Midbrain (tissue), 1 donor: ENCODE results near the gene CDH24.

Experiments used
- DNase-seq: peaks from one replicate; lab custom pipeline; 2025; lab: John Stamatoyannopoulos, UW

CDH24 gene

DNA sequence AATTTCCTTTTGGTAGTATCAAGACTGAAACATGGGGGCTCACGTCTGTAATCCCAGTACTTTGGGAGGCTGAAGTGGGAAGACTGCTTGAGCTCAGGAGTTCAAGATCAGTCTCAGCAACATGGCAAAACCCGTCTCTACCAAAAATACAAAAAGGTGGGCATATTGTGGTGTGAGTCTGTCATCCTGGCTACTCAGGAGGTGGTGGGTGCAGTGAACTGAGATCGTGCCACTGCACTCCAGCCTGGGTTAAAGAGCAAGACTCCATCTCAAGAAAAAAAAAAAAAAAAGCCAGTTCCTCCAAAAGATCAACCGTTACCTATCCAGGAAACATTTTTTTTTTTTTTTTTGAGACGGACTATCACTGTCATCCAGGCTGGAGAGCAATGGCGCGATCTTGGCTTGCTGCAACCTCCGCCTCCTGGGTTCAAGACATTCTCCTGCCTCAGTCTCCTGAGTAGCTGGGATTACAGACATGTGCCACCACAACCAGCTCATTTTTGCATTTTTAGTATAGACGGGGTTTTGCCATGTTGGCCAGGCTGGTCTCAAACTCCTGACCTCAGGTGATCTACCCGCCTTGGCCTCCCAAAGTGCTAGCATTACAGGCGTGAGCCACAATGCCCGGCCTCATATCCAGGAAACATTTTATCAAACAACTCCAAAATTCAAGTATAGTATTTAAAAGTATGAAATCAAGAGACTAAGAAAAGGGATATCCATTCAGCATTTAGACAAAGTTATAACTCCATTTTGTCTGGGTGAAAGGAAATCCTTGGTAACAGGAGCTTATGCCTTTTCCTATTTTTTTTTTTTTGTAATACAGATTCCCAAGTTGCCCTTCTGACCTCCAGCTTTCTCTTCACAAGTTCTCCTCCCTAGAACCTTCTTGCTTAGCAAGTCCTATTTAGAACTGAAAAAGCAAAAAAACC, 34.2 kb upstream of the CDH24 start:
- DNase-seq: no peak

DNA sequence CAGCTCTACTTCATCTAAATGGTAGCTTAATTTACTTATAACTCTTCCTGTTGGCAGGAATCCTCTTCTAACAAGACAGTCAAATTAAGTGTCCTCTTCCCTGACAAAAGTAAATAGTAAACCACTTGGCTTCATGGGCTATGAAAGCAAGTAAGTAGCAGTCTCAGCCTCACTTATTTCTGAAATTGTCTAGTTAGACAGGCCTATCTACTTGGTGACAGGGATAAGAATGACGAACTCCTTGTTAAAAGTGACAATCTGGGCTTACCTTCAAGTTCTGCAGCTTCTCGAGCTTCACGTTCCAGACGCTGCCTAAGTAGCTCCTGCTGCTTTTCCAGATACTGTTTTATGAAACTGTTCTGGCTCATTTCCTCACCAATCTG, 32.9 kb upstream of the CDH24 start:
- no peak for DNase-seq

DNA sequence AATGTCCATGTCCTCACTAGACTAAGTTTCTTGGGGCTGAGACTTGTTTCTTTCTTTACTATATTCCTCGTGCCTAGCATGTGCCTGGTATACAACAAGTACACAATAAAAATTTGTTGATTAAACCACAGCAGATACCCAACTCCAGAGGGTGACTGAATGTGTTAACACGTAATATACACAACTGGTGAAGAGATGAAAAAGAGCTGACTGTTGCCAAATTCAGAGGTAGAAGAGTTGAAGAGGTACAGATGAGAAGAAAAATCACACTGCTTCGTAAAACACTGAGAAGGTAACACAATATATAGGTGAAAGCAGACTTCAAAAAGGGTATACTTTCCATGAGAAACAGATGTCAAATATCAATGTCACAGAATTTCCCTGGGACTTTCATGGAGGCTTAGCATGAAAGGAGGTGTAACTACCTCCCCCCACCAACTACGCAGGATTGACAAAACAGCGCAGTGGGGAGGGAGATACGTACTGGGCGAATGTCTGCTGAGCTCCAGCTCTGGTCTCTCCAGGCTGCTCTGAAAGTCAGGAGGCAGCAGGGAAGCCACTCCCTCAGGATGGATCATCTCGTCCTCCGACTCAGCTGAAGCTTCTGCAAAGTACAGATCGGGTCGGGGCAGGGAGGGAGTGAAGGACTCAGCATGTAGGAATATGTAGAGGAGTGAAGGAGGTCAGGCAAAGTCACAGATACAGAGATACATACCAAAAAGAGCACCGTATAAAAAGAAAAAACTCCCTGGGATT, 32.4 kb upstream of the CDH24 start:
- no peak for DNase-seq

DNA sequence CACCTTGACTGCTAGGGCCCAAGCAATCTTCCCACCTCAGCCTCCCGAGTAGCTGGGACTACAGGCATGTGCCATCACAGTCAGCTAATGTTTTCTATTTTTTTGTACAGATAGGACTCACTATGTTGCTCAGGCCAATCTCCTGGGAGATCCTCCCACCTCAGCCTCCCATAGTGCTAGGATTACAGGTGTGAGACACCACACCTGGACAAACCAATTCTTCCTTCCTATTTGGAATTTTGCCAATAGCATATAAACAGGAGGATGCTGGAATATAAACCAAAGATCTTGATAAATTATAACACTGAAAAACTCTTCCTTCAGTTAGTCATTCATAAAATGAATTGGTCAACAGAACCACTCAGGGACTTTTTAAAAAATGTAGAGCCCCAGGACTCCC, 29.2 kb upstream of the CDH24 start:
- DNase-seq: no peak

DNA sequence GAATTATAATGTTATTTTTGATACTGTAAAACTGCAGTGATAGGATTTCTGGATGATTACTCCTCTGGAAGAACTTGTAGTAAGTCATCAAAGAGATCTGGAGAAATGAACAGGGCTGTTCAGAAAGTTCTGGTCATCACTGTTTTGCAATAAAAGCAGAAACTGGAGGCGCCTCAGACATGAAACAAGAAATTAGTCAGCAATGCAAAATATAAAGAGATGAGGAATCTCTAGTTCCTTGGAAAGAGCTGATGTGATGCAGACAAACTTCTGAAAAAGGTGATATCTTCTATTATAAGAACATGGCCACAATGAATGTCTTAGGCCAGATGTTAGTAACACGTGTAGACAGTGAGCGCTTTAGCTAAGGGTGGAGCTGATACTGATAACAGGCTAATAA, 28.1 kb upstream of the CDH24 start:
- no peak for DNase-seq

DNA sequence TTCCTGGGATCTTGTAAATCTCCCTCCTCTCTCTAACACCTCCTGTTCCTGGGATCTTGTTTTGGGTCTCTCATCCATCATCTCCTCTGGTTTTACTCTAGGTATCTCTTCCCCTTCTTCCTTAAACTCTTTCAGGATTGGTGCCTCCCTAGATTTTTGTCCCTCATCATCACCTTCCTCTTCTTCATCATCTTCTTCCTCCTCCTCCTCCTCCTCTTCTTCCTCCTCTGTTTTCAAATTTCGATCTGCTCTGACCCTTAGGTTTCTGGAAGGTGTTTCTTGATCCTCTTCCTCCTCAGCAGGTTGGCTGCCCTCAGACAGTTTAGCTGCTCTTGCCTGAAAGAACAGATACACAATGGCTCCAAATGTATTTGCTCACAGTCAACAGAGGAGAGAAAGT, 23.2 kb upstream of the CDH24 start:
- DNase-seq: no peak

DNA sequence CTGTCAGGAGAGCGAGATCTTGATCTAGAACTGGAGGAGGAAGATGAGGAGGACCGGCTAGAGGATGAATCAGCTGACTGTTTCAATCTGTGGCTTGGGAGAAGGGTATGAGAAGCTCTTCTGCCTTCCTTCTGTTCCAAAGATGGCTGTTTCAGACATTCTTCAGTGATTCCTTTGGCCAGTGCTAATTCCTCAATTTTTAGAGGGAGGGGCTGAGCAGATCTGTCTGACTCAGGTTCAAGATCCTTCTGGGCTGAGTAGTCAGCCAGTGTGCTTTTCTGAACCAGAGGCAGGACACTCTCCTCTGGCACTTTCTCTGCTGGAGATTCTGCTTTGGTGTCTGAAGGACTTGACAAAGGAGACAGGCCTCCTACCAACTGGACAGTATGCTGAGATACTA, 22.4 kb upstream of the CDH24 start:
- no peak for DNase-seq

DNA sequence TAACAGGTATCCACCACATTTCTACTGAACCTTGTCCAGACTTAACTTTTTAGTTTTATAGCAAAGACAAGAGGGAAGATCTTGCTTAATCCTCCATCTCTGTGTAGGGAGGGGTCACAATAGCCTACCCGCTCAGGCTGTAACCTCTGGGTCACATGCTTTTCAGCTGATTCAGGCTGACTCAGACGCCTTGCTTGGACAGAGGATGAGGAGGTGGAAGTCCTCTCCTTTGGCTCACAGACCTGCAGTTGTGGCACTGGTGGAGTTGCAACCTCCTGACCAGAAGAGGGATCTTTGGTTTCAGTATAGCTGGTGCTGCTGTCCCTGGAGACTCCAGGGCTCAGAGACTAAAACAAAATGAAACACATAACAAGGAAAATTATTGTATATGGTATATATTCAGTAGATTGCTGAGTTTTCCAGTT, 21.4 kb upstream of the CDH24 start:
- no peak for DNase-seq

DNA sequence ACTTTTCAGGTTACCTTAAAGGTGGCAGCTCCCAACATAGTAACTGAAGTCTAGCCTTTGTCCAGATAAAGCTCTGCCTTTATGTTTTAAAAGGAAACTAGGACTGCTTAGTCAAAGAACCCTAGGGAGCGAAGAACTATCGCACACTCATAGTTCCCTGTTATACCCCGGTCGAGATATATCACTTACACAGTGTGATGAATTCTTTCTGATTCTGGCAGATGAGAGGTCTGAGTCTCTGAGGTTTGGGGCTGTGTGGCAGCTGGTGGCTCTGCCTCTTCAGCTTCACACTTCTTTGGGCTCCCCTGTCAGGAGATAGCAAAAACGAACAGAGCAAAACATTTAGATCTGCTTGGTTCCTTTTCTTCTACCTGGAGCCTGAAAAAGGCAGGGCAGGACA, 20.6 kb upstream of the CDH24 start:
- no peak for DNase-seq

DNA sequence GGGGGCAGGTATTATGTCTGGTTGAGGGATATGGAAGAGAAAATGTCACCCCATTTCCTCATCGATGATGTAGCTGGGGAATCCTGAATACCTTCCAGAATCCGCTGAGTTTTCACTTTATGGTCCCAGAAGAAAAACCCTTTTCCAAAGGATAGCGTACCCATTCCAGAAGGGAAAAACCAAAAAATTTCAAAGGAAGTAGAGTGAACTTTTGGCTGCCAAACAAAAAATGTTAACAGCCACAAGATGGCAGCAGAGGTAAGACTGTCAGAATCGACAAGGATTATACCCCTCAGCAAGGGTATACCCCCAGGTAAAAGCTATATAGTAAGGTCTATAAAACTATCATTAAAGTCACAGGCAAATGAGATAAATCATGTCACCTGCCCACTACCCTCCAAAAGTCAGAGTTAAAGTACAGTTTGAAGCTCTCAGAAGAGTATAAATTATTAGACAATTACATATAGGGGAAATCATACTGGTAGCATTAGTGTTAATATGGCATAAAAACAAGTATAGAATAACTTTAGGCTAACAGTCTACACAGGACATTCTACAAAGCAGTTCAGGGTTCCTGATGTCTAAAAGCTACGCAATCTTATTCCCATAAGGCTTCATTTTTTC, 19.6 kb upstream of the CDH24 start:
- no peak for DNase-seq

DNA sequence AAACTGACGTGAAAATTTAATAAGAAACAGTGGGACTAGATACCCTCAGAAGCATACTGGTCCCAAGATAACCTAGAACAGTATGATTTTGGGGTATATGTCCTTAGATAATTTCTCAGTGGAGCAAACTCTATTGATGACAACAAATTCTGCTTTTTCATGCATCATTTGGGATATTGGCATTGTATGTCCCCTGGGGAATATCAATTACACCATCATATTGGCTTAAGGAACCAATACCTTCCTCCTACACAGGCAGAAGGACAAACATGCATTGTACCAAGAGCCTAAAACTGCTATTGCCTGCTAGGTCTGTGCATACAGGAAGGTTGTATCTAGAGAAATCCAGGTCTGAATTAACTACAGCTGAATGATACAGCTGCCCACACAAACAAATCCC, 17.6 kb upstream of the CDH24 start:
- no peak for DNase-seq

DNA sequence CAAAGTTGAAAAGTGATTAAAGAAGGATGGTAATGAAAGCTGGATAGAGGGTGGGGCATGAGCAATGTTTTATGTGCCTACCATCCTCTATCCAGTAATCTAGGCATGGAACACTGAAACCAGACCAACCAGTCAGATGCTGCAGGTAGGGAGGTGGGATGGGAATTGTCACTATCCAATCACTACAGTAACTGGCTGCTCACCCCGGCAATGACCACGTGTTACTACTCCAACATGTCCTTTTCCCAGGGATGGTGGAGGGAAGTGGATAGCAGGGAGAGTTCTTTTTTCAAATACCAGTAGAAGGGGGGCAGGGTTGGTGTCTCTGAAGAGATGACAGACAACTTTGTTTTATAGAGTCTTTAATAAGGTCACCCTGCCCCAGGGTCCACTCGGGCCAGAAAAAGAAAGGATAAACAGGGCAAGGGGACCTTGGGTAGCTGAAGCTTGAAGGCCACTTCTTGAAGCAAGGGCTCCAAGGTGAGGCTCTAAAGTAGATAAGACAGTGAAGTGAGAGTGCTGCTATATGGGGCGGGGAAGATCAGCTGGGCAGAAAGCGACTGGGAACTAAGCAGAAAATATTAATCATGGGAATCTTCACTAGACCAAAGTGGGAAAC, 14.7 kb upstream of the CDH24 start:
- no peak for DNase-seq

DNA sequence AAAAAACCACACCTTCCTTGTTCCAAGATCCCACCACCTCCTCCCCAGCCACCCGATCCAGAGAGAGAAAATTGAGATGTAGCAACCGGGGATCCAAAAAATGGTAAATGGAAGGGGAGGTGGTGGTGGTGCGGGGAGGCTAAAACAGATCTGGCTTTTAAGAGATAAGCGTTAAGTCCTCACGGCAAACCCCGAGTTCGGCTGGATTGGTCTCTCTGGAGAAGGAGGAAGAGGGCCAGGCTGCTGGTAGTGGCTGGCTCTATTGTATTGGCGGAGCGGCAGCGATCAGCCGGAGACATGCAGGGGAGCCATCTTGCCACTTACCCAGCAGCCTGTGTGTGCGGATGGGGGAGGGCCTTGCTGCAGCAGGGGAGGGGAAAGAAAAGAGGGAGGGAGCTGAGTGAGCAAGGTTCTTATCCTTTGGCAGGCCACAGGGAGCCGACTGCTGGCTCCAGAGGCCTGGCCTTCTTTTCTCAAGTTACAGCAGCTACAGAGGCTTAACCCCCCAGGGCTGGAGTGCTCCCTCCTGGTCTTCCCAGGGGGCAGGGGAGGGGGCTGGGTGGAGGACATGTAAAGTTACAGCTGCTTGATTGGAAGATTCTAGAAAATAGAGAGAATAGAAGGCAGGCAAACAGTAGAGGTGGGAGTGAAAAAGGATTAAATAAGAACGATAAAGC, 14.1 kb upstream of the CDH24 start:
- DNase-seq: no peak

DNA sequence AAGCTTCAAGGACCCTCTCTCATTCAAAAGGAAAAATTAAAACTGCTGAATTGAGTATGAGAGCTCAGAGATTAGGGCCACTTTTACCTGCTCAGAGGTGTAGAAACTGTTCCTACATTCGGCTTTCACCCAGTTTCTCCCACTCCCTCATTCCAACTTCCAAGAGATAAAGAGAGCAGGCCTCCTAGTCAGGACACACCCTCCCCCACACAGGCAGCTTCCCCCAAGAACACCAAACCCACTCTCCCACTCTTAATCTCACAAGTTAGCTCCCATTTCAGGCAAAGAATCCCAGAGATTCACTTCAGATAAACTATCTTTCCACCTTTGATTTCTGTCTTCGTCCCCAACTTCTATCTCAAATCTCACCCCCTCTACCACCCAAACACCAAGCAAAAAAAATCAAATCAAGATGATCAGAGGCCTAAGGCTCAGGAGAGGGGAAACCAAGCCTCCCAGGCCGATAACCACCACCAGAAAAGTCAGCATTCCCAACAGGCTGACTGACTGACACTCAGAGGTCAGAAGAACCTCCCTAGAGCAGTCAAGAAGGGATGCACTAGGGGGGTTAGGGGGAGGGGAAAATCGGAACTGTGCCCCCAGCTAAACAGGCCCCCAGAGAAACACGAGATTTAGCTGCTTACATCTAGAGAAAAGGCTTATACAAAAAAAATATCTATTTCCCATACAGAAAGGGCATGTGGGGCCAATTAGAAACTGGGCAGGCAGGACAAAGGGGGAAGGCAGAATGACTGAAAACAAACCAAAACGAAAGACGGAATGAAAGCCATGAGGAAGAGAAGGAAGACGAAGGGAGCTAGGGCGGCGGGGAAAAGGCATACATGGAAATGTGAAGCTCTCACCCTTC, 13.2 kb upstream of the CDH24 start:
- no peak for DNase-seq

DNA sequence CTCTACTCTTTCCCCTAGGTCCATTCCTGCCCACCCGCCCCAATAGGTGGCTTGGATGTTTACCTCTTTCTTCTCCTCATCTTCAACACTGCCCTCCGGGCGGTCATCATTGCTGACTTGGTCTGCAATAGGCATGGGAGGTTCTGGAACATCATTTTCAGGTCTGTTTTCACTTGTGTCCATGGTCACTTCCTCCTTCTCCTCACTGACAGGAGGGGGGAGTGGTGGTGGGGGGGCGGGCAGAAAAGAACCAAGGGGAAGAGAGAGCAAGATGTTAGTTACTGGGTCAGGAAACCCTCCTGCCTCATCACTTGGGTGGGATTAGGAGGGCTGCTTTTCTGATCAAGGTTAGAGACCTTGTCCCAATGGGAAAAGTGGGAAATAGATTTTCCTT, 12.1 kb upstream of the CDH24 start:
- no peak for DNase-seq

DNA sequence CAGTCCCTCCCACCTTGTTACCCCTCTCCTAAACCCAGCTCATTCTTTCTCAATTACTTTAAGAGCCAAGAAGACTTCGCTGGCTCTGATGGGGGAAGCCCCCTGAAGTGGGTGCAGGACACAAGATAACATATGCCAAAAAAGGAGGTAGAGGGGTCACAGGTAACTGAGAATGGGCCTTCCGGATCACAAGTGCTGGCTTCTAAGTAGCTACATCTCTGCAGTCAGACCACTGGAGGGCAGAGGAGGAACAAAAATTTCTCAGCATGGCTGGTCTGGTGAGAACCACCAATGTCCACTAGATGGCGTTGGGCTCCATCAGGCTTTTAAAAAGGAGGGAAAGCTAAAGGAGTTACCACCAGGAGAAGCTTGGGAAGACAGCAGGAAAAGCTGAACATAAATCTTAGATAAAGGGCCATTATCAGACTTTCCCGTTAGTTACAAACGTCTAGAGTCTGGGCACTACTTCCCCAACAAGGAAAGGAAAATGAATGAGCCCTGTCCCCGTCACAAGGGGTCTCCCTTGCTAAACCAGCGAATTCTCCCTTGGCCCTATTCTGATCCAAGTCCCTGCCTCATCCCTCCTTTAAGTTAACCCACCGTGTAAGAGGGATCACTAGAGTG, 11.6 kb upstream of the CDH24 start:
- no peak for DNase-seq

DNA sequence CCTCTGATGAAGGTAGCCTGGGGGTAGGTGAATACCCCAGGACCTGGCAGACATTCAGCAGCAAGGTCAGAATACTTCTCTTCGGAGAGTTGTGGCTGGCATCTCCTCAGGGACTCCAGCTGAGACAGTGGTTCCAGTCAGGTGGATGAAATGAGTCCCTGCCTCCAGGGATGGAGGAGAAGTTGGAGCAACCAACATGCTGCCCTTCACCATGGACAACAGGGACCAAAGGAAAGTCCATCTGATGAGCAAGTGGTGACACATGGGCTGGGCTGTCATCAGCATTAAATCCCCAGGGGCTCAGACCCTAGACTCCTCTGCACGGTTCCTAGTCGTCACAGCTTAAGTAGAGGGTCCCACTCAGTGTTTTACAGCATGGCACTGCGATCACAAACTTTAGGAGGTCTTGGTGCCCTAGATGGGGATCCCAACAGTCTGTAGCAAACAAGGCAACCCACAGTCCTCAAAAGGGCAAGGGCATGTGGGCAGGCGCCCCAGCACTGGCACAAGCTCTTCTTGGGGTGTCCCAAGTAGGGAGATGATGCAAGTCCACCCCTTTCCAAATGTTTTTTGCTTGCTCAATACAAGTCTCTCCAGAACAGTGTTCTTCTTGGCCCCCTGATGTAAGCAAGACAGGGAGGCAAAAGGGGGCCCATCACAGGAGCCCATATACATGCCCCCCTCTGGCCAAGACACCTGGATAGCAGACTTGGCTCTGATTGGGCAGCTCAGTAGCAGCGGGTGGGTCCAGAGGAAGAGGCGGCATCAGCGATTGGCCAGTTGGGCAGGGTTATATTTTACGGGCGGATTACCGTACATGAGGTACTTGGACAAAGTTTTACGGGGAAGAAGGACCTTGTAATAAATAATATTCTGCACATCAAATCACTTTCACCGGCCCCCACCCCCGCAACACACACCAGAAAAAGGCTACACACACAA, 10.8 kb upstream of the CDH24 start:
- DNase-seq: no peak

DNA sequence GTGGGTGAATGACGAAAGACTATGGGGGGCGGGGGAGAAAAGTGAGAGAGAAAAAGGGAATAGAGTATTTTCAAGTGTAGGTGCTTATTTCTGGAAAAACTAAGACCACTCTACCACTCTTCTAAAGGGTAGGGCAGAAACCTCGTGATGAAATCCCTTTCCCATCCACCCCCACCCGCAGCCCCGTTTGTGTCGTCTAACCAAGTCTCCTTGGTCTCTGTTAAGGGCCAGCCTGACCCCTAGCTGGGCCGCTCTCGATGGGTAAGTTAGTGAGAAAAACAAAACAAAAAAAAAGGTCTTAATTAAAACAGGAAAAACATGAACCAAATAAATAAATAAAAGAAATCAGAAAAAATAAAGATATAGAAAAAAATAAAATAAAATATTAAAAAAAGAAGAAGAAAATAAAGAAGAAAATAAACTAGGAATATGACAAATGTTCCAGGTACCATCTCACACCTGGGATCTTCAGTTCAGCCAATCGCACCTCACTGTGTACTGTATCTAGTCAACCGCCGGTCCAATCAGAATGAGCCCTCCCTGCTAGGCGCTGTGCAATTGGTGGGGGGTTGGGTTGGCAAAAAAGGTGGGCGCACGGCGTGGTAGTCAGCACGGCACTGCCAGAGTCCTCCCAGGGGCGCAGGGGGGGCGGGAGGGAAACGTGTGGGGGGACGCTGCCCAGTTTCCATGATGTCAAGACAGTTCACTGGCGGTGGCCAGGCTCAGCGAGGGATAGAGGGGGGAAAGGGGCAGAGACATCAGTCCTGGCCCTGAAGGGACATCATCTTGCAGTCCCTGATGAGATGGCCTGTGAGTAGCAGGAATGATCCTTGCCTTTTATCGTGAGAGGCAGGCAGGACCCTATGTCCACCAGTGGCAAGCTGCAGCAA, 9.8 kb upstream of the CDH24 start:
- no peak for DNase-seq
